SK-N-SH (cell line): Measurements from ENCODE around the gene AVPR1A. TPM values are rescaled to one million over a fixed set of nuclear protein-coding genes. Genes with fewer than 3 reads are reported as not detected.

Experiments
- CTCF ChIA-PET: fragments of 300-600, 350-600 bp; formaldehyde crosslinking; extraction: SDS; loops from one replicate; lab custom pipeline; 2021; lab: Yijun Ruan, JAX
- POLR2A ChIA-PET: fragments of 350-600 bp; sonication (Branson Sonifier 250); formaldehyde crosslinking; extraction: SDS; loops from one replicate; lab custom pipeline; 2020; ENCODE audit warnings: antibody characterized with exemption, inconsistent platforms; lab: Yijun Ruan, JAX
- DNase-seq: peaks from one replicate; pipeline ENCODE4 v3.0.0; 2012
- H2AFZ ChIP-seq: fragments of 200-600 bp; sonication (generic); 2 replicates; pipeline ENCODE4 v1.8.1; 2016; ENCODE audit warnings: antibody characterized with exemption, mild to moderate bottlenecking, low read depth
- H3F3A ChIP-seq: fragments of 200-600 bp; sonication (generic); replicated peaks from 2 replicates; pipeline ENCODE3; 2016; ENCODE audit warnings: antibody characterized with exemption, mild to moderate bottlenecking; ENCODE audit not compliant: insufficient read depth
- H3K27ac ChIP-seq, 2 experiments: fragments of 200-500 bp in 1 of 2; fragments of 200-600 bp in 1 of 2; sonication (Bioruptor generic) in 1 of 2; sonication (generic), shearing (Covaris generic) in 1 of 2; 2 replicates each; pipeline versions ENCODE4 v1.5.1 to v1.6.1; 2014 to 2016; ENCODE audit warnings: low read depth in 2 of 2, inconsistent platforms in 1 of 2, low read length in 1 of 2, mild to moderate bottlenecking in 1 of 2, mixed read lengths in 1 of 2
- H3K27me3 ChIP-seq: fragments of 200-600 bp; sonication (generic), shearing (Covaris generic); 2 replicates; pipeline ENCODE4 v1.6.1; 2016; ENCODE audit warnings: mixed run types; ENCODE audit not compliant: insufficient read depth
- H3K36me3 ChIP-seq, 2 experiments: fragments of 200-500 bp in 1 of 2; fragments of 200-600 bp in 1 of 2; sonication (Bioruptor generic) in 1 of 2; sonication (generic) in 1 of 2; replicated peaks in 1 of 2; 2 replicates each; pipeline versions ENCODE3 to v1.5.1; 2014 to 2016; ENCODE audit warnings: low read length in 1 of 2, mild to moderate bottlenecking in 1 of 2; ENCODE audit not compliant: insufficient read depth in 2 of 2, control insufficient read depth in 1 of 2
- H3K4me1 ChIP-seq, 2 experiments: fragments of 200-500 bp in 1 of 2; fragments of 200-600 bp in 1 of 2; sonication (Bioruptor generic) in 1 of 2; sonication (generic), shearing (Covaris generic) in 1 of 2; 2 replicates each; pipeline versions ENCODE4 v1.5.1 to v1.6.1; 2014 to 2016; ENCODE audit warnings: low read depth in 1 of 2, low read length in 1 of 2, mixed run types in 1 of 2; ENCODE audit not compliant: insufficient read depth in 2 of 2, control insufficient read depth in 1 of 2
- H3K4me2 ChIP-seq: fragments of 200-600 bp; sonication (generic), shearing (Covaris generic); 2 replicates; pipeline ENCODE4 v1.6.1; 2017; ENCODE audit warnings: mixed run types
- H3K4me3 ChIP-seq, 2 experiments: fragments of 200-500 bp in 1 of 2; fragments of 200-600 bp in 1 of 2; sonication (Bioruptor generic) in 1 of 2; sonication (generic), shearing (Covaris generic) in 1 of 2; 2 replicates each; pipeline versions ENCODE4 v1.5.1 to v1.8.1; 2014 to 2016; ENCODE audit warnings: low read depth in 2 of 2, inconsistent platforms in 1 of 2, low read length in 1 of 2, mild to moderate bottlenecking in 1 of 2, mixed read lengths in 1 of 2, moderate library complexity in 1 of 2
- H3K79me2 ChIP-seq: fragments of 200-600 bp; sonication (generic); 2 replicates; pipeline ENCODE4 v1.8.1; 2017; ENCODE audit warnings: mild to moderate bottlenecking; ENCODE audit not compliant: insufficient read depth
- H3K9ac ChIP-seq: fragments of 200-600 bp; sonication (generic); 2 replicates; pipeline ENCODE4 v1.6.1; 2017; ENCODE audit warnings: mixed run types
- H3K9me2 ChIP-seq: fragments of 200-600 bp; sonication (generic); 2 replicates; pipeline ENCODE4 v1.6.1; 2017; ENCODE audit warnings: mixed run types
- H3K9me3 ChIP-seq: fragments of 200-600 bp; sonication (generic); 2 replicates; pipeline ENCODE4 v1.6.1; 2017; ENCODE audit warnings: mixed run types, mild to moderate bottlenecking, moderate library complexity
- H4K20me1 ChIP-seq: fragments of 200-600 bp; sonication (generic); 2 replicates; pipeline ENCODE4 v1.6.1; 2017; ENCODE audit warnings: mild to moderate bottlenecking, mixed run types; ENCODE audit not compliant: insufficient read depth
- CHD2 ChIP-seq: fragments of 150-350 bp; IDR thresholded peaks from 2 replicates; pipeline ENCODE4 v1.6.1; 2018; ENCODE audit warnings: low read length; ENCODE audit not compliant: partially characterized antibody
- EP300 ChIP-seq, 2 experiments: IDR thresholded peaks; 2 replicates each; pipeline versions ENCODE4 v1.4.0 to v1.6.1; 2012; ENCODE audit warnings: borderline replicate concordance in 1 of 2, low read depth in 1 of 2, low read length in 1 of 2
- FOXJ3 ChIP-seq: sonication (generic); formaldehyde crosslinking; IDR thresholded peaks from 2 replicates; pipeline ENCODE4 v1.5.1; 2020; ENCODE audit warnings: mild to moderate bottlenecking, missing genetic modification reagents
- GATA2 ChIP-seq: sonication (generic); formaldehyde crosslinking; IDR thresholded peaks from 2 replicates; pipeline ENCODE4 v1.5.0; 2020; ENCODE audit warnings: mild to moderate bottlenecking, missing genetic modification reagents
- JUND ChIP-seq: IDR thresholded peaks from 2 replicates; pipeline ENCODE4 v1.4.0; 2012
- MEF2A ChIP-seq: IDR thresholded peaks from 2 replicates; pipeline ENCODE4 v1.4.0; 2012; ENCODE audit warnings: low read depth, borderline replicate concordance
- NFIC ChIP-seq: IDR thresholded peaks from 2 replicates; pipeline ENCODE4 v1.4.0; 2012; ENCODE audit warnings: borderline replicate concordance
- POLR2AphosphoS5 ChIP-seq: IDR thresholded peaks from 2 replicates; pipeline ENCODE4 v1.6.1; 2012; ENCODE audit warnings: low read depth, low read length
- RAD21 ChIP-seq: IDR thresholded peaks from 2 replicates; pipeline ENCODE4 v1.6.1; 2012; ENCODE audit warnings: mild to moderate bottlenecking, low read length
- RXRA ChIP-seq: IDR thresholded peaks from 2 replicates; pipeline ENCODE4 v1.4.0; 2012; ENCODE audit warnings: low read depth, mild to moderate bottlenecking, borderline replicate concordance
- SMC3 ChIP-seq: IDR thresholded peaks from 2 replicates; pipeline ENCODE4 v1.6.1; 2012; ENCODE audit warnings: low read depth, low read length, improper control_type of control experiment
- TCF12 ChIP-seq: IDR thresholded peaks from 2 replicates; pipeline ENCODE4 v1.4.0; 2012
- TEAD4 ChIP-seq: IDR thresholded peaks from 2 replicates; pipeline ENCODE4 v1.4.0; 2012; ENCODE audit warnings: mild to moderate bottlenecking, borderline replicate concordance; ENCODE audit not compliant: insufficient read depth
- USF2 ChIP-seq: fragments of 150-350 bp; IDR thresholded peaks from 2 replicates; pipeline ENCODE4 v1.6.1; 2017; ENCODE audit warnings: antibody characterized with exemption, low read length, low read depth, borderline replicate concordance
- YY1 ChIP-seq: IDR thresholded peaks from 2 replicates; pipeline ENCODE4 v1.4.0; 2012; ENCODE audit warnings: low read depth, mild to moderate bottlenecking
- WGBS: methylation state at CpG from one replicate; pipeline ENCODE4 v1.1.6; 2017; ENCODE audit warnings: low lambda C conversion rate; 5-methylcytosine and 5-hydroxymethylcytosine counted together
- polyA plus RNA-seq, 3 experiments: library from polyadenylated mRNA; depleted of rRNA; stranded (reverse); fragments of >200 nt; gene quantifications; 2 replicates each; pipeline ENCODE4 v1.2.3, GENCODE V29; 2012
- TF ChIP-seq, protein P1 (sequence below): IDR thresholded peaks from 2 replicates; pipeline ENCODE4 v1.4.0; 2012; ENCODE audit warnings: low read depth
- TF ChIP-seq, protein P2 (sequence below): IDR thresholded peaks from 2 replicates; pipeline ENCODE4; 2012

Gene AVPR1A
- polyA plus RNA-seq, 1 of the 3 experiments (the other 2 are of a cell fraction), result not detected

- no peak overlapping the region for H3K9ac ChIP-seq
- H3K4me3 ChIP-seq, result no peak overlapping the region
- 0 out of 2 replicates have a peak, but pooled peaks cover 3% of the 10 kb centered on the region for H3K9me3 ChIP-seq
- no peaks in the 10 kb centered on the region for H3F3A ChIP-seq
- DNase-seq, result no peak
- POLR2A ChIA-PET, result no interaction called here
- 4% methylated on average over 1 of the region's 1 CpG for WGBS
- H3K36me3 ChIP-seq, result no peaks in the 10 kb centered on the region
- TF ChIP-seq POLR2AphosphoS5 (no peak), FOXJ3 (CRISPR knock-in tag) (no peak), EP300 (IDR thresholded peaks at IDR 0.05; ENCODE audit: borderline replicate concordance in 1 of 2, low read depth in 1 of 2, low read length in 1 of 2) (no peak), SMC3 (no peak), TCF12 (no peak), NFIC (no peak), CHD2 (no peak), GATA2 (no peak)
- H3K4me1 ChIP-seq, result no peaks in the 10 kb centered on the region
- no peak overlapping the region for H2AFZ ChIP-seq
- H3K4me2 ChIP-seq, result no peak overlapping the region
- no peaks in the 10 kb centered on the region for H4K20me1 ChIP-seq
- no peaks in the 10 kb centered on the region for H3K79me2 ChIP-seq
- H3K27ac ChIP-seq, result no peak overlapping the region
- CTCF ChIA-PET, result interaction anchor here (3.8 kb wide), 1 partner anchor 12 kb away, joined by 15 read pairs; the partner anchor contains the start of gene AVPR1A
- H3K27me3 ChIP-seq, result peaks cover 7% of the 10 kb centered on the region; the same call in 1 of the 2 replicates
- no peaks in the 10 kb centered on the region for H3K9me2 ChIP-seq
These were observed 12.5 kb upstream of the AVPR1A start for GRCh38 chr12:63163541-63163940.

DNA sequence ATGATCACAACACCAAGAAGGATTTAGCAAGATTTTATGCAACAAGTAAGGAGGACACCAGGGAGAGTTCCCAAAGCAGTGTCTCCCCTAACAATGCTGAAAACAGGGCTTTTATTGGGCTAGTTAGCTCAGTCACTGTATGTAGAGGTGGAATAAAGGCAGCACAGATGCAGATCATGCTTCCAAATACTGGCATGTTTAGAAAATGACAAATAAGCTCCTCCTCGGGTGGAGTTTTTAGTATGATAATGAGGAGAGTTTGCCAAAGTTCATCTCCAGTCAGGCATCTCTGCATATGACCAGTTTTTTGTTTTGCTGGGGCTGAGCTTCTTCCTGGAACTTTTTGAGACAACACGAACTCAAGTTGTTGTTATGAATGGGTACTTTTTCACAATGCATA lies 4.4 kb upstream of the AVPR1A start:
- H3K4me3 ChIP-seq, result no peak overlapping the region
- 0% methylated on average over 2 of the region's 2 CpGs for WGBS
- H3K9me3 ChIP-seq, result no peaks in the 10 kb centered on the region
- H3K79me2 ChIP-seq, result no peaks in the 10 kb centered on the region
- ChIA-PET POLR2A (no interaction called here), CTCF (interaction anchor here (0.8 kb wide), 1 partner anchor 9 kb away, joined by 3 read pairs; no protein-coding TSS in a partner anchor)
- H4K20me1 ChIP-seq, result no peaks in the 10 kb centered on the region
- no peaks in the 10 kb centered on the region for H3K9me2 ChIP-seq
- H3K27me3 ChIP-seq, result peaks cover 28% of the 10 kb centered on the region
- H3K4me2 ChIP-seq, result no peak overlapping the region
- no peak for DNase-seq
- no peaks in the 10 kb centered on the region for H3F3A ChIP-seq
- no peak overlapping the region for H3K9ac ChIP-seq
- no peak overlapping the region for H3K27ac ChIP-seq
- H2AFZ ChIP-seq, result no peak overlapping the region
- no peaks in the 10 kb centered on the region for H3K36me3 ChIP-seq
- TF ChIP-seq GATA2 (no peak), USF2 (no peak), RAD21 (no peak), JUND (no peak), MEF2A (no peak), RXRA (no peak), YY1 (no peak), TEAD4 (no peak)
- TF ChIP-seq, protein P1, sequence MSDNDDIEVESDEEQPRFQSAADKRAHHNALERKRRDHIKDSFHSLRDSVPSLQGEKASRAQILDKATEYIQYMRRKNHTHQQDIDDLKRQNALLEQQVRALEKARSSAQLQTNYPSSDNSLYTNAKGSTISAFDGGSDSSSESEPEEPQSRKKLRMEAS, result no peak
- TF ChIP-seq, protein P2, sequence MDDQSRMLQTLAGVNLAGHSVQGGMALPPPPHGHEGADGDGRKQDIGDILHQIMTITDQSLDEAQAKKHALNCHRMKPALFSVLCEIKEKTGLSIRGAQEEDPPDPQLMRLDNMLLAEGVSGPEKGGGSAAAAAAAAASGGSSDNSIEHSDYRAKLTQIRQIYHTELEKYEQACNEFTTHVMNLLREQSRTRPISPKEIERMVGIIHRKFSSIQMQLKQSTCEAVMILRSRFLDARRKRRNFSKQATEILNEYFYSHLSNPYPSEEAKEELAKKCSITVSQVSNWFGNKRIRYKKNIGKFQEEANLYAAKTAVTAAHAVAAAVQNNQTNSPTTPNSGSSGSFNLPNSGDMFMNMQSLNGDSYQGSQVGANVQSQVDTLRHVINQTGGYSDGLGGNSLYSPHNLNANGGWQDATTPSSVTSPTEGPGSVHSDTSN, result no peak
- no peaks in the 10 kb centered on the region; a peak in 1 of 4 replicates for H3K4me1 ChIP-seq
